A673 (cell line): ENCODE data around the gene SSBP2. TPM values are rescaled to one million over a fixed set of nuclear protein-coding genes. Genes with fewer than 3 reads are reported as not detected.

ENCODE experiments used
- BruUV-seq: library from RNA; stranded (reverse); fragments of 400-500 nt; replicated peaks from 2 replicates; lab custom pipeline; 2021; lab: Mats Ljungman, UMichigan
- CTCF ChIA-PET: fragments of 300-600 bp; sonication (Branson Sonifier 250); formaldehyde crosslinking; loops from one replicate; lab custom pipeline; 2022; ENCODE audit warnings: antibody characterized with exemption; lab: Charles Lee
- POLR2A ChIA-PET: fragments of 300-600 bp; sonication (Branson Sonifier 250); formaldehyde crosslinking; loops from one replicate; lab custom pipeline; 2022; ENCODE audit warnings: antibody characterized with exemption; ENCODE audit not compliant: low non-redundant PET; lab: Charles Lee
- DNase-seq: peaks from one replicate; pipeline ENCODE4 v3.0.0-alpha.2; 2015; ENCODE audit warnings: low spot score
- H3K27ac ChIP-seq: fragments of 200-600 bp; sonication (generic); 2 replicates; pipeline ENCODE4 v1.5.1; 2016; ENCODE audit warnings: mixed run types, low read depth, mild to moderate bottlenecking, mixed read lengths, antibody characterized with exemption, low read length; ENCODE audit not compliant: poor library complexity, severe bottlenecking
- H3K27me3 ChIP-seq: fragments of 200-600 bp; sonication (generic); replicated peaks from 2 replicates; pipeline ENCODE4 v1.6.1; 2017; ENCODE audit warnings: mixed run types, low read depth, mild to moderate bottlenecking, mixed read lengths, antibody characterized with exemption, low read length; ENCODE audit not compliant: insufficient read depth, poor library complexity
- H3K36me3 ChIP-seq: fragments of 200-600 bp; sonication (generic); 2 replicates; pipeline ENCODE4 v1.6.1; 2016; ENCODE audit warnings: mixed run types, mild to moderate bottlenecking, mixed read lengths, antibody characterized with exemption, low read length; ENCODE audit not compliant: insufficient read depth, poor library complexity, severe bottlenecking
- H3K4me1 ChIP-seq: fragments of 200-600 bp; sonication (generic); 2 replicates; pipeline ENCODE4 v1.6.1; 2017; ENCODE audit warnings: mixed run types, mild to moderate bottlenecking, mixed read lengths, antibody characterized with exemption, low read length; ENCODE audit not compliant: insufficient read depth, poor library complexity, severe bottlenecking
- H3K4me3 ChIP-seq: fragments of 200-600 bp; sonication (generic); 2 replicates; pipeline ENCODE4 v1.5.1; 2016; ENCODE audit warnings: low read depth, mixed run types, mild to moderate bottlenecking, mixed read lengths, low read length; ENCODE audit not compliant: poor library complexity, severe bottlenecking
- H3K9me3 ChIP-seq: fragments of 200-600 bp; sonication (generic); 2 replicates; pipeline ENCODE4 v1.6.1; 2016; ENCODE audit warnings: mixed run types, low read depth, mild to moderate bottlenecking, mixed read lengths, antibody characterized with exemption, low read length; ENCODE audit not compliant: poor library complexity, severe bottlenecking
- EZH2 ChIP-seq: fragments of 200-600 bp; sonication (generic); IDR thresholded peaks from 2 replicates; pipeline ENCODE4 v1.6.1; 2017; ENCODE audit warnings: borderline replicate concordance, low read depth, mild to moderate bottlenecking, mixed read lengths, antibody characterized with exemption, low read length; ENCODE audit not compliant: poor library complexity, severe bottlenecking
- intact Hi-C: fragments of 100-400 bp; cut with micrococcal nuclease; formaldehyde crosslinking; loops from one replicate; pipeline ENCODE4 v1.10.0; 2022; ENCODE audit not compliant: unreplicated experiment
- total RNA-seq: library from RNA; stranded (reverse); gene quantifications from 2 replicates; pipeline ENCODE4 v1.2.3, GENCODE V29; 2021
- TF ChIP-seq, protein P1 (sequence below): fragments of 300-800, 200-600 bp; sonication (generic); conservative IDR thresholded peaks from 2 replicates; pipeline ENCODE4 v1.5.1; 2017; ENCODE audit warnings: low read depth, mild to moderate bottlenecking, antibody characterized with exemption, low read length, moderate library complexity, mixed read lengths

SSBP2 gene
- total RNA-seq, 1 experiment from 2014 or later, result 42.8 TPM

- ChIA-PET POLR2A (no interaction called here), CTCF (no interaction called here)
- Histone ChIP-seq H3K27me3 (no peaks in the 10 kb centered on the region), H3K27ac (no peak overlapping the region), H3K4me3 (no peak overlapping the region), H3K36me3 (no peaks in the 10 kb centered on the region), H3K9me3 (no peaks in the 10 kb centered on the region), H3K4me1 (no peaks in the 10 kb centered on the region)
- BruUV-seq, result no TSS peak
- TF ChIP-seq, protein P1, sequence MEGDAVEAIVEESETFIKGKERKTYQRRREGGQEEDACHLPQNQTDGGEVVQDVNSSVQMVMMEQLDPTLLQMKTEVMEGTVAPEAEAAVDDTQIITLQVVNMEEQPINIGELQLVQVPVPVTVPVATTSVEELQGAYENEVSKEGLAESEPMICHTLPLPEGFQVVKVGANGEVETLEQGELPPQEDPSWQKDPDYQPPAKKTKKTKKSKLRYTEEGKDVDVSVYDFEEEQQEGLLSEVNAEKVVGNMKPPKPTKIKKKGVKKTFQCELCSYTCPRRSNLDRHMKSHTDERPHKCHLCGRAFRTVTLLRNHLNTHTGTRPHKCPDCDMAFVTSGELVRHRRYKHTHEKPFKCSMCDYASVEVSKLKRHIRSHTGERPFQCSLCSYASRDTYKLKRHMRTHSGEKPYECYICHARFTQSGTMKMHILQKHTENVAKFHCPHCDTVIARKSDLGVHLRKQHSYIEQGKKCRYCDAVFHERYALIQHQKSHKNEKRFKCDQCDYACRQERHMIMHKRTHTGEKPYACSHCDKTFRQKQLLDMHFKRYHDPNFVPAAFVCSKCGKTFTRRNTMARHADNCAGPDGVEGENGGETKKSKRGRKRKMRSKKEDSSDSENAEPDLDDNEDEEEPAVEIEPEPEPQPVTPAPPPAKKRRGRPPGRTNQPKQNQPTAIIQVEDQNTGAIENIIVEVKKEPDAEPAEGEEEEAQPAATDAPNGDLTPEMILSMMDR, result no peak
- TF ChIP-seq EZH2, result no peak
- DNase-seq, result no peak
- intact Hi-C loops, result no loop called here
Observed at GRCh38 chr5:81388169-81388568, 362.7 kb downstream of the SSBP2 start.

GRCh38 chr5:81383867-81384266, 367.0 kb downstream of the SSBP2 start:
- CTCF ChIA-PET, result no interaction called here
- no peak for TF ChIP-seq EZH2
- TF ChIP-seq, protein P1, result no peak

DNA sequence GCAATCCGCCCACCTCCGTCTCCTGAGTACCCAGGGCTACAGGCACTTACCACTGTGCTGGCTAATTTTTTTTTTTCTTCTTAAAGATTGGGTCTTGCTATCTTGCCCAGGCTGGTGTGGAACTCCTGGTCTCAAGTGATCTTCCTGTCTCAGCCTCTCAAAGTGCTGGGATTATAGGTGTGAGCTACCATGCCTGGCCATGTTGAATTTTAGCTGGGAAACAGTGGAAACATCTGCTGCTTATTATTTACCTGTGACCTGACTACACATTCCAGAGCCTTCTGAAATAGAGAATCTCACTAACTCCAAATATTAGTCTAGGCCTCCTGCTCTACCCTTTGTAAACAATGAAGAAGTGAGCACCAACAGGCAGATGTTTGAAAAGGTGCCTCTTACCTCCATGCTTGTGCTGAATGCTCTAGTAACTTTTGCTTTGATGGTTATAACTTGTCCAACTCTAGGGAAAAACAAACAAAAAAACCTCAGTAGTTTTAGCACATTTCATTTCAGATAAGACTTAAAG, 379.5 kb downstream of the SSBP2 start:
- H3K36me3 ChIP-seq, result no peaks in the 10 kb centered on the region
- no TSS peak for BruUV-seq
- H3K27me3 ChIP-seq, result no peaks in the 10 kb centered on the region
- no peak for TF ChIP-seq EZH2
- TF ChIP-seq, protein P1, result no peak
- ChIA-PET POLR2A (no interaction called here), CTCF (no interaction called here)
- H3K27ac ChIP-seq, result no peak overlapping the region
- no peaks in the 10 kb centered on the region for H3K4me1 ChIP-seq
- H3K4me3 ChIP-seq, result no peak overlapping the region
- no peaks in the 10 kb centered on the region for H3K9me3 ChIP-seq
- DNase-seq, result no peak
- intact Hi-C loops, result no loop called here

More at GRCh38 chr5:81383867-81384266, 367.0 kb downstream of the SSBP2 start:
- Histone ChIP-seq H3K27ac (no peak overlapping the region), H3K4me3 (no peak overlapping the region), H3K4me1 (no peaks in the 10 kb centered on the region), H3K36me3 (no peaks in the 10 kb centered on the region), H3K9me3 (no peaks in the 10 kb centered on the region), H3K27me3 (no peaks in the 10 kb centered on the region)
- DNase-seq, result no peak
- BruUV-seq, result no TSS peak
- POLR2A ChIA-PET, result interaction anchor here (0.6 kb wide), 1 partner anchor 468 kb away, joined by 3 read pairs; no protein-coding TSS in a partner anchor
- intact Hi-C loops, result no loop called here
